NK-92 (cell line): ENCODE data around the gene HLA-DMB.

Experiments used
- DNase-seq: peaks from one replicate; lab custom pipeline; 2025; ENCODE audit not compliant: unreplicated experiment; lab: John Stamatoyannopoulos, UW

The HLA-DMB gene

DNA sequence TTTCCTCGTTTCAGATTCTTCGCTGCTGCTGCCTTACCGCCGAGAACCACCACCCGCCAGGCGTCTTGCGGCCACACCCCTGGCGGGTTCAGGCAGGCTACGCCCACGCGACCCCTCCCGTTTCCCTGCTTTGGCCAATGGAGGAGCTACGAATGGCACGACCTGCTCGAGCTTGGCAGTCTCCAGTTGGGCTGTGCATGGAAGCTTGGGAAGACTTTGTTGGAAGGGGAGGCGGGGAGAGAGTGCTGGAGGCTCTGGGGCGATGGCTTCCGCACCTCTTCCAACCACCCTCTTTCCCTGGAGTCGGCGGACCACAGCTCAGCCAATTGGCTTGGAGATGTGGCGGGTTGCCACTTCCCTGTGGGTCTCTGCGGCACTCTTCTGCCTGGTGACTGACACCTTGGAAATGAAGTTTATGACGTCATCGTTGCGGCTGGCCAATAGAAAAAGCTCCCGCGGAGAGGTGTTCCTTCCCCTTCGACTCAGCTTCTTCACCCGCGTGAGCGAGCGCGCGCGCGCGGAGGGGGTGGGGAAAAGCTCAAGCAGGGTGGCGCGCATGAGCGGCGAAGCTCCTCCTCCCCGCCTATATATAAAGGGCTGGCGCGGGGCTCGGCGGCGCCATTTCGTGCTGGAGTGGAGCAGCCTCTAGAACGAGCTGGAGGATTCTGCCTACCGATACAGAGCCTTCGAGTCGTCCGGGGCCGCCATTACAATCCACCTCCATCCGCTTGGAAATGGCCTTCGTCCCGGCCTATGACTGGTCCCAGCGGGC is 30.9 kb upstream of the HLA-DMB start:
- peak; percentile 98 for DNase-seq

DNA sequence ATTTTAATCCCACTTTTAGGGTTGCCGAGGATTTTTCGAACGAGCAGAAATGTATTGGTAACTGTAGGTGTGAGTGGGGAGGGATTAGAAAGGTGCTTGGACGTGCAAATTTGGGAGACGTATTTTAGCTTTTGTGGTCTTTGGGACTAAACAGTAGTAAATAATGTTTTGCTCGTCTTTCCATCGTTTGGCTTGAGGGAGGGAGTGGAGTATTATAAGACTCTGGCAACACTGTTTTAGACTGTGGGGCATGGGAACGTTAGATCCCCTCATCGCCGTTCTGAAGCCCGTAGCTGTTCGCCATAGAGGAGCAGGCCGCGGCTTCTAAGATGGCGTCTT is 30.4 kb upstream of the HLA-DMB start:
- DNase-seq: no peak

DNA sequence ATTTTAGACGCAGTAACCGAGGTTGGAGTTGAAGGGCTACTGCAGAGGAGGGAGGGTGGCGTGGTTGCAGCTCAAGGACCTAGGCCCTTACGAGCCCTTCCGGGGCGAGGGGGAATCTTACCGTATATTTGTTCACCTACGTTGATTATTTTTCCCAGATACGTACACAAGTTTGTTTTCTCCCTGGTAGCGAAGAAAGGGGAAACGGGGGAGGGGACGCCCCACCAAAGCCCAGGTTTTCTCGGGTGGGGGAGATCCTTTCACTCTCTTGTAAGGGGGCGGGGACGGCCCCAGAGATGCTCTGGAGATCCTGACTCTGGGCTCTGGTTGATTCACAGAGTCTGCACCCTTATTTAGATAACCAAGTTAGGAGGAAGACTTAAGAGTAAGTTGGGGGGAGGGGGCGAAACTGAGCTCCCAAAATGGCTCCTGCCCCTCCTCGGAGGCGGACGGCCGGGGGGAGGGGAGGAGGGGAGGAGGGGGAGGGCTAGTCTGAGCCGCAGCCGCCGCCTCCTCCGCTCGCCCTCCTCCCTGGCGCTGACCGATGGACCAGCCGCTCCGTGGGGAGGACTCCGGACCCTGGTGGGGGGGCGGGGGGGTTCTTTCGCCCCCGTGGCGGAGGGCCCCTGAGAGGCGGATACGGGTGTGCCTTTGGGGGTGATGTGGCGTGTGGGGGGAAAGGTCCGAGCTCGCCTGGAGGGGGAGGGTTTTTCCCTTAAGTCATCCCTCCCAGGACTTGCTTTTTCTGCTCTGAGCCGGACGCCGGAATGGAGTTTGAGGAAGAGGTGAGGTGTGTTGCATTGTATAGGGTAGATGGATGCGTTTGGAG is 29.8 kb upstream of the HLA-DMB start:
- DNase-seq: no peak

DNA sequence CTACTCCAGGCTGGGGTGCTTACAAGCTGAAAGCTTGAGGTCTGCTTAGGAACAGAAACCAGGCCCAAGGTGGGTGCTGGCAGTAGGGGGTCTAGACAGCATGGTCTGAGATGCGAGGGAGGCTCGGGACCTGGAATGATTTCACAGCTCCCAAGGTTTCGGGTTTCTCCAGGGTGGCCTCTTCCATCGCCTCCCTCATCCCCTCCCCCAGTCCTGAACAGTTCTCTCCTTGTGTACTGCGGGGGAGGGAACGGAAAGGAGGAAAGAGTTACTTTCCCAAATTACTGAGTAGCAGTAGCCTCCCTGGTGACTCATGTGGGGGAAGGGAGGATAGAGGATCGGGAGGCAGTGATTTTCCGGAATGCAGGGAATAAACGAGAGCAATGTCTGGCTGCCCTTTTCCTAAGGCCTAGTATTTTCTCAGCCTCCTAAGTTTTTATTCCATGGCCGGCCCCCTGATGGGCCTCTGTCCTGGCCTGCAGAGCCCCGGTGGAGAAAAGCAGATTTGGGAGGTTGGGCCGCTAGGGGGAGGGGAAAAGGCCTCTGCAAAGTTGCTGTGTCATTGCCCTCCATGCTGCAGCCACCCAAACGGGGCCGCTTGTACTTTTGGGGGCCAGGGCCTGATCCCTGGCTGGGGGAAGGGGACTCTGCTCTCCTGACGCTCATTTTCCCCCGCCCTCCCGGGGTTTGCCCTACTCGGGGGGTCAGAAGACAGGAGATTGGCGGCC is 29.0 kb upstream of the HLA-DMB start:
- DNase-seq: no peak

DNA sequence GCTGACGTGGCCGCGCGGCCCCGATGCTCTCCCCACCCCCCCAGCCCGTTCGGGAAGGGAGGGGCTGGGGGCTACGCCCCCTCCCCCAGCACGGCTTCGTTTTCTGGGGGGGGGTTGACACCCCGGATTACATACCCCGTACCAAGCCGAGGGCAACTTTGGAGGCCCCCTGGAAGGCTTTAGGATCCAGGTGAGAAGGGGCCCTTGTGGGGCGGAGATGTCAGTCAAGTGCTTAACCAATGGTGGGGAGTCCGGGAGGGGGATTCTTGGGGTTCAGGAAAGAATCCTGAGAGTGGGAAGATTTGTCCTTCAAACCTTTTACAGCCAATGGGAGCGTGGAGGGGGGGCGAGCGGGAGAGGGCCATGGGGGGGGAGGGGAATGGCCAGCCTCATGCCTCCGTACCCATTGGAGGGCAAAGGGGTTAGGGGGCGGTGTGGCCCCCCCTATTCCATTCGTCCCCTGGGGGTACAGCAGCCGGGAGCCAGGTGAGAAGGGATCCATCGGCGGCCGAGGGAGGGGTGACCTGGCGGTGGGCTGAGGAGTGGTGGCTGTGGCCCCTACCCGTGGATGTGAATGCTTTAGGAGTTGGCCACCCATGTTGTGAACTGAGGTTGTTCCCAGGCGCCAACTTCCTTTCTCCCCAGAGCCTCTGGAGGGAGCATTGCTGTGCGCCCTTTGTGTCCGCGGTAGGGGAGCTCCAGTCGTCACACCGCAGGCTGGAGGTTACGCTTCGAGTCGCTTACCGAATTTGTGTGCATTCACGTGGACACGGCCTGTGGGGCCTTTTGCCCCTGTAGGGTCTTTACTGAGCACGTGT is 28.2 kb upstream of the HLA-DMB start:
- no peak for DNase-seq

DNA sequence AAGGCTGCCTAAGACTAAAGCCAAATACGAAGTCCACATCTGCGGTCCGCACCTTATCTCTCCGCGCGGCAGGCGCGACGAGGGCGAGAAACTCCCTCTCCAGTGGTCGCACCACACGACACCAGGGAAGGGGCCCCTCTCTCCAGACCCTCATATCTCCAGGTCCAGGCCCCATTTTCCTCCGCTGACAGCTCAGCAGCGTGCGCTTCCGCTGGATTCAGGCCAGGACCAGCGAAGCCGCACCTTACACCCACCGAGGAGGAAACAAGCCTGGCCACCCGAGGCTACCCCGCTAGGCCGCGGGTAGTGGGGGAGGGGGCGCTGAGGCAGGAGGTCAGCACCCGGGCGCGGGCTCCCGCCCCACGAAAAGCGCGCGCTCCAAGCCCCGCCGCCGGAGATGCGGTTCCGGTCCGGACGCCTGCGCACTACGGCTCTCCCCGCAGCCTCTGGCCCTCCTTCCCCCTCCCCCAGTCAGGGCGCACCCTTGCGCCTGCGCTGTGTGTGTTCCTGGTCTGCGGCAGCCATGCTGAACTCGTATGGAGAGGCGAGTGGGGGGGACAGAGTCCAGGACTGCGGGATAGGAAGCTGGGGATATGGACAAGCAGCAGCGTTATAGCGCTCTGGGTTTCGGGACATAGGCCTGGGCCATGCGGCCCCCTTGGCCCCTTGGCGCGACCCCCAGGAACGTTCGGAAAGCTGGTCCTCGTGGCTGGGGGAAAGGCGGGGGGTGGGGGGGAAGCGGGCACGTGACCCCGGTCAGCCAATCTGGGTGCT is 27.5 kb upstream of the HLA-DMB start, which contains the start of gene BRD2:
Gene BRD2, plus strand, starts transcription at position 502 of the 774 bp plus-strand sequence. CDS start 4,305 bp downstream, outside the sequence.
- DNase-seq: no peak

DNA sequence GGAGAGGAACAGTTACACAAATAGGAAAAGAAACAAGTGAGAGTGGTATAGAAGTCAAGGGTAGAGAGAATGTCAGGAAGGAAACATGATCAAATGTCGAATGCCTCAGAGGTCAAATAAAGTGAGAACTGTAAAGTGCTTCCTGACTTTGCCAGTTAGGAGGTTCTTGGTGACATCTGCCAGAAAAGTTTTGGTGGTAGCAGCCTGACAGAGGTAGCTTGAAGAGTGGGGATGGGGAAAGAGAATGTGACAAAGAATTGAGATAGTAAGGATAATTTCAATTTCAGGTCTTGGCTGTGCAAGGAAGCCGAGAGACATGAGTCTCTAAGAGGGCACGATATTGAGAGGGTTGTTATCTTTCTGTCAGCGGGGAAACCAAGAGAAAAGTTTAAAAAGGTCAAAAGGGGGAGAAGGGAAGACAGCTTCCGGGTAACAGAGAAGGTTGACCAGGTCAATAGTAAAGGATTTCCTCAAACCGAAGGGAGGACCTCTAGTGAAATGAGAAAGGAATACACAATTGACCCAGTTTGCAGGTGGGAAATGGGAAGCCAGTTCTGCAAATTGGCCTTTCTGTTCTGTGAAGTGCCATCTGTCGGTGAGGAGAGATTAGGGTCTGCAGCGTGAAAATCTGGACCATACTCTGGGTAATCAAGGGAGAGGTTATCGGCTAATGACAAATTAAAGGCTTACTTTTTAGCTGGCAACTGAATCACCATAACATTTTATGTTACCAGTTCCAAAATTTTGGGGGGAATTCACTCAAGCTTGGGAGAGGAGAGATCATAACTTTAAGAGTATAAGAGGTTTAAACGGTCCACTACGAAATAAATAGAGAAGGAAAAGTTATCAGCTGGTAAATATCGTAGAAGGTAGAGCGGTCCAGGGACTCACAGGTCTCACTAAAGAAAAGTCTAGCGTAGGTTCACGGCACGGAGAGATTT is 26.6 kb upstream of the HLA-DMB start:
- no peak for DNase-seq

DNA sequence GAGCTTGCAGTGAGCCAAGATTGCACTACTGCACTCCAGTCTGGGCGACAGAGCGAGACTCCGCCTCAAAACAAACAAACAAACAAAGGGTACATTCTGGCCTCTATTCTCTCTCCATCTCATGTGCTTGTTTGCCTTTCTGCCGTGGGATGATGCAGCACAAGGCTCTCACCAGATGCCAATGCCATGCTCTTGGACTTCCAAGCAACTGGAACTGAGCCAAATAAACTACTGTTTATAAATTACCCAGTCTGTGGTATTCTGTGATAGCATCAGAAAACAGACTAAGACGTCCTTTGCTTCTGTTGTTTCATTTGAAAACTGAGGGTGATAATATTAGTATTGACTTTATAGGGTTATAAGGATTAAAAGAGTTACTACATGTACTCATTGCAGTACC is 23.9 kb upstream of the HLA-DMB start:
- no peak for DNase-seq

DNA sequence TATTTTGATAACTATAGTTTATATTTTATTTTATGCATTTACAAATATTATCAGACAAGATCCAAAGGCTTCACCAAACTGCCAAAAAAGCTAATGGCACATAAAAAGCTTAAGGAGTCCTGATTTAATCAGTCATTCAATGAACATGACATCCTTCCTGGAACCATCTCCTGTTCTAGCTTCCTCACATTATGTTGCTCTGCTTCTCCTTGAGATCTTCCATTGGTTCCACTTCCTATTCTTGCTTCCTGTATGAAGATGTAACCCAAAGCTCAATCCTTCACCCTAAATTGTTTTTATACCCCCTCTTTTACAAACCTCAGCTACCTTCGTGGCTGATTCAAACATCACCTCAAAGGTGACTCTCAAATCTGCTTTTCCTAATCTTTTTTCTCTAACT is 23.0 kb upstream of the HLA-DMB start:
- DNase-seq: no peak

DNA sequence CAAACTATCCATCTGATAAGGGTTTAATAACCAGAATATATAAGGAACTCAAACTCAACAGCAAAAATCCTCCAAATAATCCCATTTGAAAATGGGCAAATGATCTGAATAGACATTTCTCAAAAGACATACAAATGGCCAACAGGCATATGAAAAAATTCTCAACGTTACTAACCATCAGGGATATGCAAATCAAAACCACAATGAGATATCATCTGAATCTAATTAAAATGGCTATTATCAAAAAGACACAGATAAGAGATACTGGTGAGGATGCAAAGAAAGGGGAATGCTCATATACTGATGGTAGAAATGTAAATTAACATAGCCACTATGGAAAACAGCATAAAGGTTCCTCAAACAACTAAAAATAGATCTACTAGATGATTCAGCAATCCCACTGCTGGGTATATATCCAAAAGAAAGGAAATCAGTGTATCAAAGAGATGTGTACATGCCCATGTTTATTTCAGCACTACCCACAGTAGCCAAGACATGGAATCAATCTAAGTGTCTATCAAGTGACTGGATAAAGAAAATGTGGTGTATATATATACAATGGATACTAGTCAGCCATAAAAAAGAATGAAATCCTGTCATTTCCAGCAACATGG is 21.5 kb upstream of the HLA-DMB start:
- no peak for DNase-seq

DNA sequence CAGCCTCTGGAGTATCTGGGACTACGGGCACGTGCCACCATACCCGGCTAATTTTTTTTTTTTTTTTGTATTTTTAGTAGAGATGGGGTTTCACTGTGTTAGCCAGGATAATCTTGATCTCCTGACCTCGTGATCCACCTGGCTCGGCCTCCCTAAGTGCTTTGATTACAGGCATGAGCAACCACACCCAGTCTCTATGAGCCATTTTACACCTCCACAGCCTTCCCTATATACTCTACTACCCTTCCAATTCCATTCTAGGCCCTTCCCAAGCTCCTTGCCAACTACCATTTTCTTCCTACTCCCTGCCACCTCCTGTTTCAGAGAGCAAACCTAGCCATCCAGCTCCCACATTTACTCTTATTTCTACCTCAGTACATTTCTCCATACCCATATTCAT is 19.7 kb upstream of the HLA-DMB start:
- DNase-seq: no peak

DNA sequence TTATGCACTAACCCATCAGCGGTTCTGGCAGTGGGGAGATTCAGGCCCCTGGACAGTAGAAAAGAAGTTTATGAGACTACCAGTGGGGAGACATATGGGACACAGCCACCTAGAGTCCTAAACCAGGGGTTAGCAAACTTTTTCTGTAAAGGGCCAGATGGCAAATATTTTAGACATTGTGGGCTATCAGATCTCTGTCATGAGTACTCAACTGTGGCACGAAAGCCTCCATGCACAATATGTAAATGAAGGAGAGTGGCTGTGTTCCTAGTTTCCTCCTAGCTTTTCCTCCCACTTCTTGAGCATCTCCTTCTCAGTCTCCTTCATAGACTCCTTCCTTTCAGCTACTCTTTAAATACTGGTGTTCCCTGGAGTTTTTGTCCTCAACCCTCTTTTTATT is 15.3 kb upstream of the HLA-DMB start:
- no peak for DNase-seq

DNA sequence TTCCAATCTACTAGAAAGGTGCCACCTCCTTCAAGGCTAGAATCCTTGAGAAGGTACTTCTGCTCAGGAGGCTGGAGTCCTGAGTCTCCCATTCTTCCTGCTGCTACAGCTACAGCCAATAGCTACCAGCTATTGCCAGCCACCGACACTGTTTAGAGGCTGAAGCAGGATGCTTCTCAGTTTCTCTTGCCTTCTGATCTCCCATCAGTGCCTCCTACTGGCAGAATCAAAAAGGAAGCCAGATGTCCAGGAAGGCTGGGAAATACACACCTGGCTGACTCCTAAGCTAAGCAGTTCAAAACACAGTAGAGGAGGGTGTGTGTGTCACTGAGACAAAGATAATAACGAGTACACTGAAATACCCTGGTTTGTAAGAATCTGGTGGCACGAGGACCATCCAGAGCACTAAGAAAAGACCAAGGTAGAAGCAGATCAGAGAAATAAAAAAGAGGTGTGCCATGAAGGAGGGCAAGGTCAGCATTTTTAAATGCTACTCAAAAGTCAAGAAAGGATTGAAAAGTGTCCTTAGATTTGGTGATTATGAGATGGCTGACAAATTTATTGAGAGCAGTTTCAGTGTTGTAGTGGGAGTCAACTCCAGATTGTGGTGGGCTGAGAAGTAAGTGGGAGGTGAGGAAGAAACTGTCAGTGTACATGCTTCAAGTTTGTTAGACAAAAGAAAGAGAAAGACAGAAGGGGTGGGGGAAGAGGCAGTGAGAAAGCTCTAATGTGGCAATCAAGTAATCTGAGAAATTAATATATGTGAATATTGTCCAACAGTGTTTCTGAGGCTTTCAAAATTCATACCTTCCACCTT is 14.4 kb upstream of the HLA-DMB start:
- DNase-seq: no peak

DNA sequence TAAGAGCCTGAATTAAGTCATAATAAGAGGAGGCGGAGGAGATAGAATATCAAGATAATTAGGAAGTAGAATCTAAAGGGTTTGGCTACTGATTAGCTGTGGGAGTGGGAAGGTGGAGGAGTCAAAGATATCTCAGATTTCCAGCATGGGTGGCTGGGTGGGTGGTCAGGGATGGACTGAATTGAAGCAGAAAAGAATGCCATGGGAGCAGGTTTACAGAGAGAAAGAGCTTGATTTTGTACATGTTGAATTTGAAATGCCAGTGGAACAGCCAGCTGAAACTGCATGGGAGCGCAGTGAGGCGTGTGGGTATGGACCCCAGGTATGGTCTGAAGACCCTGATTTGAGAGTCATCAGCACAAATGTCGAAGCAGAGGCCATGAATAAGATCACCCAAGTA is 13.4 kb upstream of the HLA-DMB start:
- no peak for DNase-seq

DNA sequence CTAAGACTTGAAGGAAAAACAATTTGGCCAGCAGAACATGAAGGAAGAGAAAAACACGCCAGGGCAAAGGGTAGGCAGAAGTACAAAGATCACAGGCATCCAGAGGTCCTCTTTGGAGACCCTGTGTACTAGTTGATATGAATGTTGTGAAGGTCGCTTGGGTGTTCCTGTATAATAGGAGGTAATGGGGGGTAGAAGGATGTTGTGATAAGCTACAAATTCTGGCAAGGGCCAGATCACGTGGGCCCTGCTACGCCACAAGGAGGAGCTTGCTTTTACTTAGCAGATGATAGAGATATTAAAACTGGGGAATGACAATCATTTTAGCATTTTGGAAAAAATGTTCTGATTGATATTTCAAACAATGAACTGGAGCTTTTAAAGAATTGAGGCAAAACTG is 12.9 kb upstream of the HLA-DMB start:
- DNase-seq: no peak

DNA sequence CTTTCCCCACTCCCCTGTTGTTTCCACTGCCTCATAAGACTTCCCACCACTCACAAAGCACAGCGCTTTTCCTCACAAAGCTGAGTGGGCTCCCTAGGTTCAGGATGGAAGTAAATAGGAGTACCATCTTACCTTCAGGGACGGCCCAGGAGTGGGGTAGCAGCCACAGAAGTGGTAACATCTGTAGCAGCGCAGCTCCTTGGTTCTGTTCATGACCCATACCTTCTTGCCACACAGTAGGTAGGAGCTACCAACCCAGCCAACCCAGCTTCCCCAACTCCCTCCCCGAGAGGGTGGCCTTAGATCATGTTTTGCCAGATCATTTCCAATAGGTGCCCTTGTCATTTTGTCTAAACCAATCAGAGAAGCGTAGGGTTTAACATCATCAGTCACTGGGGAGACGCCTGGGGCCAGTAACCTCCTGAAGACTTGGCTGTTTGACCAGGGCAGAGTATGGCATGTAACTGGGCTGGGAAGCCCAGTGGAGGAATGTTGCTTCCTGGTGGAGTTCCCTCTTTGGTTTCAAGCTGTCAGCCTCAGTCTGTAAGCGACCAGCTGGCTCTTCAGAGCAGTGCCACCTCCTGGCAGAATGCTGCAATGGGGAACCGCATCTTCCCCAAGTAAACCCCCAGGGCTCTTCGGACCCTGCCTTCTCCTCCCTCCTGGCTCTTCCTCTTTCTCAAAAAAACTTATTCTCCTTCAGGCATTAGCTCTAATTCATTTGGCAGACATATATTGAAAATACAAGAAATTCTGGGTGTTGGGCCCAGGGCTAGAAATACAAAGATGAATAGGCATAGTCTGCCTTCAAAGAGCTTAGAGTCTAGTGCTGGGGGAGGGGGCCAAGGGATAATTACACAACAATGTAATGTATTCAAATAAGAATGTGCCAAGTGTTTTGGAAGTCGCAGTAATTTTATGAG is 12.2 kb upstream of the HLA-DMB start, which contains the start of gene HLA-DMA:
Gene HLA-DMA, minus strand, starts transcription at position 281 of the 923 bp plus-strand sequence. Its CDS starts 61 bp downstream, at position 220.
- DNase-seq: no peak

DNA sequence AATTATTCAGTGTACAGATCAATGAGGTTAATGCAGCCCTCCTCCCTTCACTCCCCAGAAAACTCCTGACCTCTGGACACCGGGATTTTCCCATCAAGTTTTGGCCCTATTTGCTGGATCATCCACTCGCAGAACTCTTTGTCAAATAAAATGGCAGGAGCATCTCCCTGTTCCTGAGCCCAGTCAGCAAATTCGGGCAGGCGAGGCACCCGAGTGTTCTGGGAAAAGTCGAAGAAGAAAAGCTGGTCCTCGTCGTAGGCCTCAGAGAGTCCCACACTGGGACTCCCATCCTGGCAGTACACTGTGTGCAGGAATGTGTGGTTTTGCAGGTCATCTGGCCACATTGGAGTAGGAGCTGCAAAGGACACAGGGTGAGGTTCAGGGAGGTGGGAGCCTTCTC is 9.6 kb upstream of the HLA-DMB start:
- no peak for DNase-seq
